Neural progenitor cell (in vitro differentiated cells): ENCODE results near the gene SHISA5.

Source experiments
- CTCF ChIP-seq: fragments of 200-600 bp; sonication (generic); IDR thresholded peaks from 2 replicates; pipeline ENCODE4 v1.5.1; 2017; ENCODE audit warnings: antibody characterized with exemption, mild to moderate bottlenecking
- EZH2 ChIP-seq: fragments of 200-600 bp; sonication (generic); IDR thresholded peaks from 2 replicates; pipeline ENCODE4 v1.6.1; 2017; ENCODE audit warnings: antibody characterized with exemption, mild to moderate bottlenecking, moderate library complexity

- TF ChIP-seq CTCF, result no peak
- TF ChIP-seq EZH2, result no peak
Measured at GRCh38 chr3:48502121-48502520, 1.9 kb downstream of the SHISA5 start.
